Astrocyte (in vitro differentiated cells and primary cell): ENCODE results near the gene FETUB.

Experiments used
- EZH2 ChIP-seq: IDR thresholded peaks from 2 replicates; pipeline ENCODE4 v1.6.1; 2012; ENCODE audit warnings: mild to moderate bottlenecking, low read length, inconsistent platforms; ENCODE audit not compliant: insufficient read depth
- TF ChIP-seq, protein P1 (sequence below): IDR thresholded peaks from 2 replicates; pipeline ENCODE4 v1.5.1; 2011; ENCODE audit warnings: low read depth, mild to moderate bottlenecking, inconsistent platforms, low read length, moderate library complexity; ENCODE audit not compliant: insufficient read depth

DNA sequence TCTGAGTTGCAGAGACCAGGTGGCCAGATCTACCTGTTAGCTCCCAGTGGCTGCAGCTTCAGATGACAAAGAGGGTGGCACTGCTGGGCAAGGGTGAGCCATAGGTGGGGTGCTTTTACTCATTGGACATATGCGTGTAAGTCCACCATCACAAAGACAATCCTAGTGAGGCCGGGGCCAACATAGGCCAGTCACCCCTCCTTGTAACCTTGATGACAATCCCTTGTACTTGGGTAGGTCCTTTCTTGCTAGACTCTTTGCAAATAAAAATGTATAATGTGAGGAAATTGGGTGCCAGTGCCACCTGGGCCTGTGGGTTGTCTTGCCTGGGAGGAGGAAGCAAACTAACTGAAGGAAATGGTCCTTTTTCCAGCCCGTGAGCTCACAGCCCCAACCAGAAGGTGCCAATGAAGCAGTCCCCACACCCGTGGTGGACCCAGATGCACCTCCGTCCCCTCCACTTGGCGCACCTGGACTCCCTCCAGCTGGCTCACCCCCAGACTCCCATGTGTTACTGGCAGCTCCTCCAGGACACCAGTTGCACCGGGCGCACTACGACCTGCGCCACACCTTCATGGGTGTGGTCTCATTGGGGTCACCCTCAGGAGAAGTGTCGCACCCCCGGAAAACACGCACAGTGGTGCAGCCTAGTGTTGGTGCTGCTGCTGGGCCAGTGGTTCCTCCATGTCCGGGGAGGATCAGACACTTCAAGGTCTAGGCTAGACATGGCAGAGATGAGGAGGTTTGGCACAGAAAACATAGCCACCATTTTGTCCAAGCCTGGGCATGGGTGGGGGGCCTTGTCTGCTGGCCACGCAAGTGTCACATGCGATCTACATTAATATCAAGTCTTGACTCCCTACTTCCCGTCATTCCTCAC is 19.7 kb upstream of the FETUB start:
- TF ChIP-seq, protein P1, sequence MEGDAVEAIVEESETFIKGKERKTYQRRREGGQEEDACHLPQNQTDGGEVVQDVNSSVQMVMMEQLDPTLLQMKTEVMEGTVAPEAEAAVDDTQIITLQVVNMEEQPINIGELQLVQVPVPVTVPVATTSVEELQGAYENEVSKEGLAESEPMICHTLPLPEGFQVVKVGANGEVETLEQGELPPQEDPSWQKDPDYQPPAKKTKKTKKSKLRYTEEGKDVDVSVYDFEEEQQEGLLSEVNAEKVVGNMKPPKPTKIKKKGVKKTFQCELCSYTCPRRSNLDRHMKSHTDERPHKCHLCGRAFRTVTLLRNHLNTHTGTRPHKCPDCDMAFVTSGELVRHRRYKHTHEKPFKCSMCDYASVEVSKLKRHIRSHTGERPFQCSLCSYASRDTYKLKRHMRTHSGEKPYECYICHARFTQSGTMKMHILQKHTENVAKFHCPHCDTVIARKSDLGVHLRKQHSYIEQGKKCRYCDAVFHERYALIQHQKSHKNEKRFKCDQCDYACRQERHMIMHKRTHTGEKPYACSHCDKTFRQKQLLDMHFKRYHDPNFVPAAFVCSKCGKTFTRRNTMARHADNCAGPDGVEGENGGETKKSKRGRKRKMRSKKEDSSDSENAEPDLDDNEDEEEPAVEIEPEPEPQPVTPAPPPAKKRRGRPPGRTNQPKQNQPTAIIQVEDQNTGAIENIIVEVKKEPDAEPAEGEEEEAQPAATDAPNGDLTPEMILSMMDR: no peak
- TF ChIP-seq EZH2: no peak
